HepG2 (cell line): ENCODE results near the gene COMP. TPM values are rescaled to one million over a fixed set of nuclear protein-coding genes. Genes with fewer than 3 reads are reported as not detected.

Source experiments
- BRD4 ChIP-seq: sonication (generic); formaldehyde crosslinking; IDR thresholded peaks from 2 replicates; pipeline ENCODE4 v1.4.0; 2020; ENCODE audit warnings: missing genetic modification reagents
- CREB3 ChIP-seq: sonication (generic); formaldehyde crosslinking; IDR thresholded peaks from 2 replicates; pipeline ENCODE4 v1.5.0; 2020; ENCODE audit warnings: missing genetic modification reagents
- KLF6 ChIP-seq: IDR thresholded peaks from 2 replicates; pipeline ENCODE4 v1.8.0; 2016; ENCODE audit warnings: missing biosample characterization, missing genetic modification reagents
- NFE2 ChIP-seq: sonication (generic); formaldehyde crosslinking; IDR thresholded peaks from 2 replicates; pipeline ENCODE4 v1.4.0; 2020; ENCODE audit warnings: missing genetic modification reagents
- NFYC ChIP-seq: IDR thresholded peaks from 2 replicates; pipeline ENCODE4 v1.6.1; 2016; ENCODE audit warnings: missing genetic modification reagents, missing compliant biosample characterization
- PLRG1 ChIP-seq: fragments of 450-650 bp; conservative IDR thresholded peaks from 2 replicates; pipeline ENCODE4 v1.6.1; 2016
- POLR2AphosphoS2 ChIP-seq: IDR thresholded peaks from 2 replicates; pipeline ENCODE4 v1.6.1; 2011; ENCODE audit warnings: low read depth, low read length, improper control_type of control experiment
- PTBP1 ChIP-seq: fragments of 200-400 bp; formaldehyde crosslinking; IDR thresholded peaks from 2 replicates; pipeline ENCODE4 v1.6.1; 2018; ENCODE audit warnings: low read length, low read depth; ENCODE audit not compliant: poor library complexity, severe bottlenecking
- RBAK ChIP-seq: sonication (generic); formaldehyde crosslinking; IDR thresholded peaks from 2 replicates; pipeline ENCODE4 v1.5.1; 2020; ENCODE audit warnings: mild to moderate bottlenecking, missing genetic modification reagents
- RBM39 ChIP-seq: fragments of 200-400 bp; formaldehyde crosslinking; IDR thresholded peaks from one replicate; pipeline ENCODE4 v1.6.1; 2018; ENCODE audit warnings: antibody characterized with exemption, mild to moderate bottlenecking, low read depth, low read length; ENCODE audit not compliant: poor library complexity, severe bottlenecking
- RFXAP ChIP-seq: sonication (generic); formaldehyde crosslinking; IDR thresholded peaks from 2 replicates; pipeline ENCODE4 v1.4.0; 2020; ENCODE audit warnings: missing genetic modification reagents, borderline replicate concordance
- SPEN ChIP-seq: sonication (generic); formaldehyde crosslinking; IDR thresholded peaks from 2 replicates; pipeline ENCODE4 v1.5.1; 2020; ENCODE audit warnings: low read depth, mild to moderate bottlenecking, missing genetic modification reagents
- YEATS4 ChIP-seq: sonication (generic); formaldehyde crosslinking; IDR thresholded peaks from 2 replicates; pipeline ENCODE4 v1.4.0; 2020; ENCODE audit warnings: missing genetic modification reagents, borderline replicate concordance
- ZFP82 ChIP-seq: sonication (generic); formaldehyde crosslinking; IDR thresholded peaks from 2 replicates; pipeline ENCODE4 v1.5.1; 2020; ENCODE audit warnings: mild to moderate bottlenecking, missing genetic modification reagents, borderline replicate concordance
- ZFP91 ChIP-seq: sonication (generic); formaldehyde crosslinking; IDR thresholded peaks from 2 replicates; pipeline ENCODE4 v1.9.0; 2022; ENCODE audit warnings: missing genetic modification reagents, mild to moderate bottlenecking, borderline replicate concordance
- ZFX ChIP-seq: sonication (generic); formaldehyde crosslinking; IDR thresholded peaks from 2 replicates; pipeline ENCODE4 v1.4.0; 2020; ENCODE audit warnings: mild to moderate bottlenecking, low read depth, missing genetic modification reagents, moderate library complexity
- ZNF264 ChIP-seq: sonication (generic); formaldehyde crosslinking; IDR thresholded peaks from 2 replicates; pipeline ENCODE4 v1.4.0; 2020; ENCODE audit warnings: missing genetic modification reagents
- ZNF431 ChIP-seq: sonication (generic); formaldehyde crosslinking; IDR thresholded peaks from 2 replicates; pipeline ENCODE4 v1.9.0; 2022; ENCODE audit warnings: missing genetic modification reagents, low read depth, mild to moderate bottlenecking, borderline replicate concordance
- ZNF512B ChIP-seq: sonication (generic); formaldehyde crosslinking; IDR thresholded peaks from 2 replicates; pipeline ENCODE4 v1.5.1; 2020; ENCODE audit warnings: missing genetic modification reagents, mild to moderate bottlenecking, borderline replicate concordance
- ZNF703 ChIP-seq: sonication (generic); formaldehyde crosslinking; IDR thresholded peaks from 2 replicates; pipeline ENCODE4 v1.5.1; 2020; ENCODE audit warnings: missing genetic modification reagents, mild to moderate bottlenecking, moderate library complexity, borderline replicate concordance
- ZNF710 ChIP-seq: sonication (generic); formaldehyde crosslinking; IDR thresholded peaks from 2 replicates; pipeline ENCODE4 v1.5.0; 2020; ENCODE audit warnings: mild to moderate bottlenecking, missing genetic modification reagents, borderline replicate concordance
- polyA plus RNA-seq, 8 experiments: library from polyadenylated mRNA; depleted of rRNA in 3 of 8; stranded (reverse) in 7 of 8; unstranded in 1 of 8; fragments of >200 nt; fragmentation: Illumina TruSeq in 4 of 8; extraction: Trizol in 4 of 8; gene quantifications; 2 replicates each; pipeline versions ENCODE4 v1.2.1 to v1.2.3, GENCODE V29; 2011 to 2016; ENCODE audit warnings: low read depth in 4 of 8, missing spikeins in 1 of 8, mixed read lengths in 1 of 8; ENCODE audit not compliant: insufficient read depth in 1 of 8
- total RNA-seq, 5 experiments: library from RNA; depleted of rRNA; stranded (reverse); fragments of >200 nt; fragmentation: Illumina TruSeq; extraction: Trizol; gene quantifications; 2 replicates each; pipeline ENCODE4 v1.2.3, GENCODE V29; 2016; ENCODE audit warnings: low read depth in 1 of 5

Gene COMP
- total and polyA plus RNA-seq, 2 of the 13 experiments (the other 11 are each of a cell fraction or from before 2014, with no cell fraction given) = 0.04 to 0.13 TPM

GRCh38 chr19:18831524-18832305, 40.6 kb upstream of the COMP start, which contains the start of gene UPF1 (continued):
- TF ChIP-seq ZFP91 (CRISPR knock-in tag) = no peak
- peak; percentile 80; the same call in 1 of the 2 replicates for TF ChIP-seq ZFP82 (CRISPR knock-in tag)
- TF ChIP-seq ZNF703 (CRISPR knock-in tag) = no peak
- TF ChIP-seq RBM39 = peak; percentile 43
- TF ChIP-seq NFE2 = no peak
- no peak for TF ChIP-seq PTBP1
- peak; percentile 99 for TF ChIP-seq ZFX (CRISPR knock-in tag)
- no peak; the same call in 1 of the 2 replicates for TF ChIP-seq CREB3 (CRISPR knock-in tag)
- TF ChIP-seq RFXAP = 0 out of 2 replicates have a peak, but pooled peaks have one; percentile 37
- no peak for TF ChIP-seq ZNF512B
- TF ChIP-seq BRD4 (CRISPR knock-in tag) = peak; percentile 32; the same call in 1 of the 2 replicates
- no peak for TF ChIP-seq RBAK (CRISPR knock-in tag)
- TF ChIP-seq POLR2AphosphoS2 = no peak
- TF ChIP-seq YEATS4 = peak; percentile 68
- TF ChIP-seq SPEN (CRISPR knock-in tag) = peak; percentile 86
- TF ChIP-seq ZNF264 (CRISPR knock-in tag) = no peak
- no peak for TF ChIP-seq KLF6 (CRISPR knock-in tag)
- 0 out of 2 replicates have a peak, but pooled peaks have one; percentile 80 for TF ChIP-seq ZNF431 (CRISPR knock-in tag)
- peak; percentile 39; the same call in 1 of the 2 replicates for TF ChIP-seq ZNF710 (CRISPR knock-in tag)
- TF ChIP-seq NFYC (CRISPR knock-in tag) = no peak
- no peak for TF ChIP-seq PLRG1
